HG03521 (cell line): ENCODE results near the gene FNDC3B.
"Not testable (repeated sequence)": the region's sequence is repeated elsewhere in the genome, so short reads cannot be mapped to it uniquely, and the experiment has no call there.

Experiments used
- ATAC-seq: cut with Tn5 transposase; IDR thresholded peaks from one replicate; pipeline ENCODE4 v1.9.1; 2021; ENCODE audit warnings: mild to moderate bottlenecking, moderate library complexity; ENCODE audit not compliant: unreplicated experiment

The FNDC3B gene

DNA sequence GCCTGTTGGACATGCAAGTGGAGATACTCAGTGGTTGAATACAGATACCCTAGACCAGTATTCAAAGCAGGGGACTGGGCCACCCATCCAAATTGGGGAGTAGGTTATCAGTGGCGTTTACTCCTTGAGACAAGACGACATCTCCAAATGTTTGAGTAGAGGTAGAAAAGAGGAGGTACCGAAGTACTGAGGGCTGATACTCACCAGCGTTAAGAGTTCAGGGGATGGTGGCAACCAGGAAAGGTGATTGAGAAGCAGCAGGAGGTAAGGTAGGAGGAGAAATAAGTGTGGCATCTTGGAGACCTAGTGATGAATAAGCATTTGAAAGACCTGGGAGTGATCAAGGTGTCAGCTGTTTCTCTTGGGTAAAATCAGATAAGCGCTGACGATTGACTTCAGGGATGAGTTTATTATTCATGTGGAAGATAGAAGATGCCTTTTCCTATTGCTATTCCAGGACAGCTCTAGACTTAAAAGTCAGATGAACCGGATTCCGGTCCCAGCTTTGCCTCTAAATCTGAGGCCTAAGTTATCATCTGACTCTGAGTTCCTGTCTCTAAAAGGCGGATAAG lies 312.6 kb downstream of the FNDC3B start:
- ATAC-seq: no peak

DNA sequence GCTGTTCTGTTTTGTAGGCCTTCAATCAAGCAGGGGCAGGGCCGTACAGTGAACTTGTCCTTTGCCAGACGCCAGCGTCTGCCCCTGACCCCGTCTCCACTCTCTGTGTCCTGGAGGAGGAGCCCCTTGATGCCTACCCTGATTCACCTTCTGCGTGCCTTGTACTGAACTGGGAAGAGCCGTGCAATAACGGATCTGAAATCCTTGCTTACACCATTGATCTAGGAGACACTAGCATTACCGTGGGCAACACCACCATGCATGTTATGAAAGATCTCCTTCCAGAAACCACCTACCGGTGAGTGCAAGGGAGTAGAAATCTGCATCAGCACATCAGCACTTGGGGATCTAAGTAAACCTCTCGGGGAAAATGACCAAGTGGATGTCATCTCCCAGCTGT lies 313.4 kb downstream of the FNDC3B start:
- ATAC-seq: no peak

DNA sequence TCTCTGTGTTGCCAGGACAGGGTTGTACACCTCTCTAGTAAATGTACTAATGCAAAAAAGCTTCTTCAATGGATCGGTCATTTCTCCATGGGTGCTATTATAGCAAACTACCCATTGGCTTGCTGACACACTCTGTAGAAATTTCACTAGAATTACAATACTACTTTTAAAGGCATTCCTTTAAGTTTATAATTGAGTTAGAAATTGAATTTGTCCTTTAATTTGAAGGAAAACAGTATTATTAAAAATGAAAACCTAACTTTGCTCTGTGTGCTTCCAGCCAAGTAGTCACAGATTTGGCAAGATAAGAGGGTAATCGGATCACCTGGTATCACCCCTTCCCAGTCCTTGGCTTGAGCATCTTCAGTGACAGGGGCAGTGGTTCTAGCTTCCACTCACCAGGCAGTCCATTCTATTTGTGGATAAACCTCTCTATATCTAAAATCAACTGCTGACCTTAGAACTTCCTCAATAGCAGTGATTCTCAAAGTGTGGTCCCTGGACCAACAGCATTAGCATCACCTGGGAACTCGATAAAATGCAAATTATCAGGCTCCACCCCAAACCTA lies 315.6 kb downstream of the FNDC3B start:
- no peak for ATAC-seq

- no peak for ATAC-seq
Measured at GRCh38 chr3:172355836-172356235, 316.5 kb downstream of the FNDC3B start.

DNA sequence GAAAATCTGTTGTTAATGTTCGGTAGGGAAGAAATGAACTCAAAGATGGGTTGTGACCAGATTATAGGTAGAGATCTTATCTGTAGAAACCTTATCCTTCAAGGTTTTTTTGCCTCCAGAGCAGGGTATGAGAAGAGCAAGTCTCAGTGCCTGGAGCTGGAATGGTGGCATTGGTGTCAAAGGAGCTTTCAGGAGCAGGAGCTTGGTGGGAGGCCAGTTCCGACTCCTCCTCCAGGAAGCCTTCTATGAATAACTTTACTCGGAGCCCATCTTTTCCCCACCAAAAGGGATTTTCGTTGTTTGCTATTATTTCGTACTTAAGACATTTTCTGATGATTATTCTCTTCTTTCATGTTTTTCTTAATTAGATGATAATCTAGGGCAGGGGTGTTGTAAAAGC lies 317.0 kb downstream of the FNDC3B start:
- ATAC-seq: no peak

- no peak for ATAC-seq
Measured at GRCh38 chr3:172357850-172358754, 318.7 kb downstream of the FNDC3B start.

DNA sequence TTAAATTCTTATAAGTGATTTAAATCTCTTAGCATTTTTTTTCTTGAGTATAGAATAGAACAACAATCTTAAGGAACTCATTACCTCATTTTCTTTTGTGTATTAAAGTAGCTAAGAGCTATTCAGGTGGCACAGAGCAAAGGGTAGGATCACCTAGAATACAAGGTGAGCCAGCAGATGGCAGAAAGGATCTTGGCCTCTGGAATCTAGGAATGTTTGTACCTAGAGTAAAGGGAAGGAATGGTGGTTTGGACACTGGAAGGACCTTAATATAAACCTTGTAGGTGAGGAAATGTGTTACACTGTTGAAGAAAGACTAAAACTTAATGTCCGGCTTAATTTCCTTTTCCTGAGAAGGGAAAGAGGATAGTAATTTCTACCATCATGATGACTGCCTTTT lies 319.9 kb downstream of the FNDC3B start:
- ATAC-seq: no peak

DNA sequence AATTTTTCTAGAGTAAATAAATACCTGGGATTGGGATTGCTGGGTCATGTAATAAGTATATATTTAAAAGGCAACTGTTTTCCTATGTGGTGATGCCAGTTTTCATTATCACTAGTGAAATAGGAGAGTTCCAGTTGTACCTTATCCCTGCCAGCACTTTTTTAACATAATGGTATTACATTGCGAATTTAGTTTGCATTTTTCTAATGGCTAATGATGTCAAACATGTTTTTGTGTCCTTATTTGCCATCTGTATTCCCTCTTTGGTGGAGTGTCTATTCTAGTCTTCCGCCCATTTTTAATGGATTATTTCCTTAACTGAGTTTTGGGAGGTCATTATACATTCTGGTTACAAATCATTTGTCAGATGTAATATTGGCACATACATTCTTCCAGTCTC lies 320.6 kb downstream of the FNDC3B start:
- no peak for ATAC-seq

- no peak for ATAC-seq
Measured at GRCh38 chr3:172362583-172362982, 323.2 kb downstream of the FNDC3B start.

- ATAC-seq: no peak
Measured at GRCh38 chr3:172364374-172365027, 325.1 kb downstream of the FNDC3B start.

GRCh38 chr3:172365028-172365567 lies 325.7 kb downstream of the FNDC3B start:
- no peak for ATAC-seq

- no peak for ATAC-seq
Measured at GRCh38 chr3:172367205-172368105, 328.1 kb downstream of the FNDC3B start.

- not testable (repeated sequence) for ATAC-seq
Measured at GRCh38 chr3:172368556-172368955, 329.2 kb downstream of the FNDC3B start.

GRCh38 chr3:172369590-172370259 lies 330.3 kb downstream of the FNDC3B start:
- no peak for ATAC-seq

DNA sequence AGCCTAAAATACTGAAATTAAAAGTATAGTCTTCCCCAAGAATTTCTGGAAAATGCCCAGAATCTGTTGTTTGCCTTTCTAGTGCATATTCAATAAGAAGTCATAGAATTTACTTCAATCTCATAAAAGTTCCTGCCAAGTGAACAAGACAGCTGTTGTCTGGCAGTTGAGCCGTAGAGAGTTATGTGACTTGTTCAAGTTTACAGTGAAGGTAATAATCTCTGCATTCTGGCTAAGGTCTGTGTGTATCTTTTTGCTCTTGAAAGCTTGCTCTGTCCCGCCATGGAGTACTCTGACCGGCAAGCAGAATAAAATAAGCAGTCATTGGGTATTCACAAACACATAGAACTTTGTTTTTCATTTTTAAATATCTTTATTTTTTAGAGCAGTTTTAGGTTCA lies 331.0 kb downstream of the FNDC3B start:
- ATAC-seq: no peak

DNA sequence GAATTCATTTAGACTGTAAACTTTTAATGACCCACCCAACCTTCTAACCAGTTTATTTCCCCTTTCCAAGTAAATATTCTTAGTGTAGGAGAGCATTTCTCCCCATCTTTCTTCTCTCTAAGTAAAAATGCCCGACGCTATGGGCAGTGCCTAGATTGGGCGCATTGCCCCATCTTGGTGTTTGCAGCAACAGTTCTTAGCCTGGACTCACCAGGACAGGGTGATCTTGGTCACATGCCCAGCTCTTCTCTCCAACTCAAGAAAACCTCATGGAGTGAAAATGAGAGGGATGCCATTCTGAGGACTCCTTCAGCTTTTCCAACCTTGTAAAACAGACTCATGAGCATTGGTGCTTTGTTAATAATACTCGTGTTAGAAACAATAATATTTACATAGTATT lies 332.2 kb downstream of the FNDC3B start:
- ATAC-seq: no peak

DNA sequence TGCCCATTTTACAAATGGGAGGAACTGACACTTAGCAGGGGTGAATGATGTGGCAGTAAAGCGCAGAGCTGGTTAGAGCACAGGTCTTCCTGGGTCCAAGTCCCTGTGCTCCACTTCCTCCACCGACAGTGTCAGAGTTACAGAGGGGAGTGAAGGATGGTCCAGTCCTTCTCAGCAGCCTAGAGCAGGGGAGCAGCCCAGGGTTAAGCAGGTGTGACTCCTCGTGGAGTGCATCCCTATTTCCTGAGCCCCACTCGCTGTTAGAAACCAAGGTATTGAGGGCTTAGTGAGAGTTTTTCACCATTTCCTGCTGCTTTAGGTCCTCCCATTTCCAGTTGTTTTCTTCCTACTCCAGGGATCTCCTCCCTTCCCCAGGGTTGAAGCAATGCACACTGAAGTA lies 333.5 kb downstream of the FNDC3B start:
- ATAC-seq: no peak

GRCh38 chr3:172373912-172374311 lies 334.5 kb downstream of the FNDC3B start:
- no peak for ATAC-seq

DNA sequence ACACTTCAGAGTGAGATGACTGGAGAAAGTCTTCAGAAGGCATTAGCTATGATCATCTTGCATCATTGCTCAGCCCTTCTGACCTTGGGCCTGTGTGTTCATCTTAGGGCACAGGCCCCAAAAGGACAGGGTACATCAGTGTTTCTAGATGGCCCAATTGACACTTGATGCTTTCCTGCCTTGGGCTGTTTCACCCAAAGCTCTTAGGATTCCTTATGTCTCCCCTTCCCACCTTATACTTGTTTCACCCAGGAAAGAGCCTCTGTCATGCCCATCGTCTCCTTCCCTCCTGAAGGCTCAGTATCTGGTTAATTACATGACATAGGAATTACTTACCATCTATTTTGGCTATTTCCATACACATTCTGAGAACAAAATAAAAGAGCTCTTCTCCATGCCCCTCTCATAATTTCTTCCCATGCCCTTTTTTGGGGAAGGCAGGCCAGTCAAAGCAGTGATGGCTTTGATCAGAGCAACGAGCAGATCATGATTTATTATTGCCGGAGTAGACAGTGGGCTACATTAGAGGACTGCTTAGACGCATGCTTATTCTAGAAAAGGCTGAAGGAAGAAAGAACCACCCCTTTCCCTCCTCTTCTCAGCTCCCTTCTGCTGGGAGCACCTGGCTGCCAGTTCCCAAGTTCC lies 335.9 kb downstream of the FNDC3B start:
- no peak for ATAC-seq
